NCI-H446 (cell line): ENCODE measurements around the gene SURF2.
A peak's percentile ranks its signal among the peaks of the same experiment; 100 is the strongest.
"Not testable (repeated sequence)": the region's sequence is repeated elsewhere in the genome, so short reads cannot be mapped to it uniquely, and the experiment has no call there.

Experiments used
- DNase-seq, 2 experiments: peaks; one replicate each; lab custom pipeline; 2025; lab: John Stamatoyannopoulos, UW

Gene SURF2

GRCh38 chr9:133356391-133357091 is at the start of gene SURF2, which contains the start of gene SURF1:
Gene SURF2 (plus strand): TSS chr9:133356550. CDS start chr9:133356593, 43 bp downstream.
Gene SURF1 (minus strand): TSS chr9:133356487. CDS start chr9:133356453, 34 bp downstream.
- peak in 1 of 2 experiments; percentile 65 for DNase-seq

- no peak for DNase-seq
These were observed 49.0 kb upstream of the SURF2 start for GRCh38 chr9:133307301-133307700.

GRCh38 chr9:133309608-133310007 is 46.7 kb upstream of the SURF2 start:
- no peak for DNase-seq

- no peak for DNase-seq
These were observed 40.4 kb upstream of the SURF2 start for GRCh38 chr9:133315997-133316396.

- not testable (repeated sequence) for DNase-seq
These were observed 38.8 kb upstream of the SURF2 start for GRCh38 chr9:133317551-133317950.

GRCh38 chr9:133320421-133320881 is 35.9 kb upstream of the SURF2 start:
- no peak for DNase-seq

GRCh38 chr9:133321411-133321935 is 34.9 kb upstream of the SURF2 start:
- DNase-seq = no peak

- DNase-seq = no peak
These were observed 33.6 kb upstream of the SURF2 start for GRCh38 chr9:133322701-133323100.

GRCh38 chr9:133323211-133323610 is 33.1 kb upstream of the SURF2 start:
- no peak for DNase-seq

- DNase-seq = no peak
These were observed 32.2 kb upstream of the SURF2 start for GRCh38 chr9:133323991-133324703.

GRCh38 chr9:133327021-133327420 is 29.3 kb upstream of the SURF2 start:
- not testable (repeated sequence) for DNase-seq

- DNase-seq = no peak
These were observed 28.4 kb upstream of the SURF2 start for GRCh38 chr9:133327834-133328484.

- DNase-seq = not testable (repeated sequence)
These were observed 26.8 kb upstream of the SURF2 start for GRCh38 chr9:133329306-133330156.

- DNase-seq = no peak
These were observed 25.1 kb upstream of the SURF2 start for GRCh38 chr9:133331221-133331620.

GRCh38 chr9:133331641-133332380 is 24.5 kb upstream of the SURF2 start:
- no peak for DNase-seq

GRCh38 chr9:133332381-133332730 is 24.0 kb upstream of the SURF2 start:
- DNase-seq = no peak

- no peak for DNase-seq
These were observed 23.3 kb upstream of the SURF2 start for GRCh38 chr9:133333011-133333410.

- no peak for DNase-seq
These were observed 22.8 kb upstream of the SURF2 start for GRCh38 chr9:133333566-133333965.

GRCh38 chr9:133334161-133334560 is 22.2 kb upstream of the SURF2 start:
- no peak for DNase-seq

- not testable (repeated sequence) for DNase-seq
These were observed 21.5 kb upstream of the SURF2 start for GRCh38 chr9:133334888-133335287.
